ENCODE results near the gene SEPTIN3.

SEPTIN3 gene, protein sequence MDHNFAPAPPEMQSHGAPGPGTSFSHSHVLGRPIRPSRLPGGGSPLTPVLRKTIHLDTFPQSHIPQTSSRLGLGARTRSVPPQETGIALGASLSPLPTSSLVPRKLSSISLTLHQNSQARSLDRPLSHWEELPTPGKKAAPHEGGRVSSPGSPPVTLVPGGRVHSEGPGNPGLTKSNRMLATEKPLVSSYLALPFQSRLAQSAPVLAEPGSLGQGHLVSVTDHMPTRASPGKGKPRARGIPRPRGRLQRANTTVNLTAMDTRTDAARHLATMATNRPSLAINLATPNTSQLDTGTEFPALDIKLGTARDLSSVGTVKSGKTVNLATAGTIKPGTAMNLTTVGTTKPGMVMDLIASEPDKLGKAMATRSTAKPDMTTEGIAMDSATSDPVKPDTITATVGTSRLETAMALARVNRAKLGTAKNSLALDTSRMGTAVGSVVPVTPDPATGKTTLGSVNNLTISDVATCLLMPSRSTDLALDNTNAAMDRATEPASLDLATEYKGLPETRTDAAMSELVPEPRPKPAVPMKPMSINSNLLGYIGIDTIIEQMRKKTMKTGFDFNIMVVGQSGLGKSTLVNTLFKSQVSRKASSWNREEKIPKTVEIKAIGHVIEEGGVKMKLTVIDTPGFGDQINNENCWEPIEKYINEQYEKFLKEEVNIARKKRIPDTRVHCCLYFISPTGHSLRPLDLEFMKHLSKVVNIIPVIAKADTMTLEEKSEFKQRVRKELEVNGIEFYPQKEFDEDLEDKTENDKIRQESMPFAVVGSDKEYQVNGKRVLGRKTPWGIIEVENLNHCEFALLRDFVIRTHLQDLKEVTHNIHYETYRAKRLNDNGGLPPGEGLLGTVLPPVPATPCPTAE

DNA sequence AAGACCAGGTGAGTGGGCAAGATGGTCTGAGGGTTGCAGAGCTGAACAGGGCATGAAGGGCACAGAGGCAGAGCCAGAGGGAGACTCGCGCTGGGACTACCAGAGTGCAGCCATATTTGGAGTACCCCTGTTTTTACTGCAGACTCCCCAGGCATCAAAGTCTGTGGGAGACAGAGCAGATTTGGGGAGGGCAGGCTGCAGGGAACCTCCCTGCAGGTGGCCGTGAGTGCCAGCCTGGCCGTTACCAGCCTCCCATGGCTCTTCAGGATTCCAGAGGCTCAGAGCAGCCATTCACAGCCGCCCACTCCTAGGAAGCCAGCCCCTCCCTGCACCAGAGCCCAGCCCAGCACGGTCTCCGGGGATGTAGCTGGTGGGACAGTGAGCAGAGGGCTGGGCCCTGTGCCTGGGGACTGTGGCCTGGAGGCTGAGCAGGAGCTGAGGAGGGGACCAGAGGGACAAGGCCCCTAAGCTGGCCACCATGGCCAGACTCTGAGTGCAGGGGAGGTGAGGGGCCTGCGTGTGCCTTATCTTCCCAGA, at the start of gene SEPTIN3:
Gene SEPTIN3, plus strand, starts transcription at position 334 of the 537 bp plus-strand sequence. CDS start 2,050 bp downstream, outside the sequence.
- DNase-seq: no peak

DNA sequence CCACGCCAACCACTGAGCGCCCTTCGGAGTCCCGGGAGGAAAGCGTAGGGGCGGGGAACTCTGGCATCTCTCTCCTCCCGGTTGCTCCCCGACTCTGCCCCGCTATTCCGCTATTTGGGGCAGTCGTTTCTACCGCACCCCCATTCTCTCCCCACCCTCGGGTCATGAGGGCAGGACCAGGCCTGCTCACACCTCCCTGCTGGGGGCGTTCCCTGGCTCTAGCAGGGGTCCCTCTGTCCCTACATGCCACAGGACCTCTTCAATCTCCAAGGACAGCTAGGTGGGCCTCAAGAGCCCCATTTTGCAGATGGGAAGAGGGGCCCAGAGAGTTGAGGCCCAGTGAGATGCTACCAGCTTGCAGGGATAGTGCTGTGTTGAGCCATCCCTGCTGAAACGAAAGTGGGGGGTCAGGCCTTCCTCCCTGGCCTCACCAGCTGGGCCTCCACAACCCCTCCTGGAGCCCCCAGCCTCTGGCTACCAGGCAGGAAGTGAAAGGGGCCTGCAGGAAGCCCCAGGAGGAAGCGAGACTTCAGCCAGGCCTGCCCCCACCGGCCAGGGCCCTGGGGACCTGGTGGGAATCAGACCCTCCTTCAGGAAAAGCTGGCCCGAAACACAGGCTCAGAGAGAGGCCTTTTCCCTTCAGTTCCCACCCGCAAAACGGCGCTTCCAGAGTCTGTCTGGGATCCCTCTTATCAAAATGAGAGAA, 48.8 kb upstream of the SEPTIN3 start:
- DNase-seq: no peak

DNA sequence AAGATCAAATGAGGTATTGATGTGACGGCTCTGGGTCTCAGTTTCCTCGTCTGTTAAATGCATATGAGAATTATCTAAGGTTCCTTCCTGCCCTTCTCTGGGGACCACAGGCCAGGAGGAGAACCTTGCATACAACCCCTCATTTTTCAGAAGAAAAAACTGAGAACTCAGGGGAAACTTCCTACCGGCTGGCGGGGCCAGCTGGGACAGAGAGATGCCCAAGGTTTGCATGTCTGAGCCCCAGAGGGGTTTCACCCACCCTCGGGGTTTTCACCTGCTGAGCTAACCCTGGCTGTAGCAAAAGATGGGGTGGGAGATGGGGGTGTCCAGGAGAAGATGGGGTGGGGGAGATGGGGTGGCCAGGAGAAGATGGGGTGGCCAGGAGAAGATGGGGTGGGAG, 46.9 kb upstream of the SEPTIN3 start:
- DNase-seq: no peak

DNA sequence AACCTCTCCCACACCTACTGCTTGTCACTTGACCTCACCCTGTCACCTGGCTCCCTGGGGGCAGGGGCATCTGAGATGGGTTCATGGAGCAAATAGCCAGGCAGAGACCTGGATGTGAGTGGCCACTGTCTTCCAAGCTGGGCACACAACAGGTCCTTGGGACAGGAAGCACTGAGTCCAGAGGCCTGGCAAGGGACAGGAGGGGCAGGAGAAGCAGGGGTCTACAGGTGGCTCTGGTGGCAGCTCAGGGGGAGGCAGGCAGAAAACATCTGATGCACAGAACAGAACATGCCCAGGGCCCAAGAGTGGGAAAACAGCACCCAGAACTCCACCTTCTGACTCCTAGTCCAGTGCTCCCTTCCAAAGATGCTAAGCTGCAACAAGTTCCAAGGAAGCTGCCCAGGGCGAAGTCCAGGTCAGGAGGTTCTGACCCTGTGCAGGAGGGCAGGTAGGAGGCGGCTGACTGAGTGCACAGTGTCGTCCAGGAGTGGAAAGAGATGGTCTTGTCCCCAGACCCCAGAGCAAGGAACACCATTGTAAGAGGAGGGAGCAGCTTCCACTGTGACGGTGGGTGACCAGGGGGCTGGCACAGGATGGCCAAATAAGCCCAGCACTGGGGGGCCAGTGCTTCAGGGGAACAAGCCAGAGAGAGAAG, 46.2 kb upstream of the SEPTIN3 start:
- no peak for DNase-seq

DNA sequence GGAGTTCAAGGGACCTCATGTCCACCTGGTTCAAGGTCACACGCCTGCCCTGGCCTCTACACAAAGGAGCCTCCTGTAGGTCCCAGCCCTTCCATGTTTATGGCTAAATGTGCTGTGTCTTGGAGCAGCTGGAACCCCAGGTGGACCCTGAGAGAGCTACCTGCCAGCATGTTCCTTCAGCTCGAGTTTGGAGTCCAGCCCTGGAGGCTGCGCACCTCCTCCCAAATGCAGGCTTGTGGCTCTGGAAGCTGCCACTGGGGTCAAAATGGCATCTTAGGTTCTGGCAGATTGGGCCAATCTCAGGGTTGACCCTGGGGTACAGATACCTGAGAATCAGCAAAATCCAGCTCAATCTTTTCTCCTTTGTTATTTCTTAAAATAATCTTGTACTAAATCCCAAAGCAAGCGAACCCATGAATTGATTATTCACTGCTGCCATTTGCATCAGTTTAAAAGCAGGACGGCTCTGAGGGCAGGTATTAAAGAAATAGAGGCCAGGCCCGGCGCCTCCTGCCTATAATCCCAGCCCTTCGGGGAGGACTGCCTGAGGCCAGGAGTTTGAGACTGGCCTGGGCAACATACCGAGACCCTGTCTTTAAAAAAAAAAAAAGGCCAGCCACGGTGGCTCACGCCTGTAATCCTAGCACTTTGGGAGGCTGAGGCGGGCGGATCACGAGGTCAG, 45.5 kb upstream of the SEPTIN3 start:
- no peak for DNase-seq

DNA sequence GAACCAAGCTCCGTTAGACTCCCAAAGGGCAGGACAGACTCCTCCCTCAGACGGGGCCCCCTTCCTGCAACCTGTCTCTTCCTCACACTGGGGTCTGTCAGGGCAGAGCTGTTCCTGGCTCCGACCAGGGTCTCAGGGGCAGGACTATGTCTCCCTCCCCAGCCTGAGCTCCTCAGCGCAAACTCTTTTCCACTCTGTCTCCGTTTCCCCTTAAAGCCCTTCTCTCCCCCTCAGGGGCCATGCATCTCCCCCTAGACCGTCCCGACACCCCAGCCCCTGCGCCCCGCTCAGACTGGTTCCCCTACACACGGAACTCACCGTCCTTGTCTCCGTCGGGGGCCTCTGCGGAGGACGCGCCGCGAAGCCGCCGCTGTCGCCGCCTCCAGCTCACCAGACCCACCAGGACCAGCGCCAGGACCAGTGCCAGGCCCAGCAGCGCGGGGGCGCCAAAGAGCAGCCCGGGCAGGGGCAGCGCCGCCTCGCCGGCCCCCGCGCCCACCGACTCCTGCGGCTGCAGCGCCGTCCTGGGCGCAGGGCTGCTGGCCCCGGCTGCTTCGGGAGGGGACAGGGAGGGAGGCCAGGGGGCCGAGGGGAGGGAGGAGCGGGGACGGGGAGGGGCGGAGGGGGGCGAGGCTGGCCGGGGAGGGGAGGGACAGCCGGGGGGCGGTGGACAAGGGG, 43.3 kb upstream of the SEPTIN3 start:
- DNase-seq: peak; percentile 66

DNA sequence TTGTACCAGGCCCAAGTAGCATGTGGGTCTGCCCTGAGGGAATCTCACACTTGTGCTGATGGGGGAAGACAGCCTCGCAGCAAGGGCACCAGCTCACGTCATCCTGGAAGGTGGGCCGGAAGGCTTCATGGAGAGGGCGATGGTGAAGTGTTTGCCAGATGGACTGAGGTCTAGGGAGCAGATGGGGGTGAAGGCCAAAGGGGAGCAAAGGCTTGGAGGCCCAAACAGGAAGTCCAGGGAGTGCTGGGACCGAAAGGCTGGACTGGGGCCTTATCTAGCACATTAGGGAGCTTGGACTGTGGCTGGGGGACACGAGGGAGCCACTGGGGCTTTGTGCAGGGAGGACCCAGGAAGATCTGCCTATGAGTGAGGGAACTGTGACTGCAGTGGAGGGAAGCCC, 41.4 kb upstream of the SEPTIN3 start:
- no peak for DNase-seq

DNA sequence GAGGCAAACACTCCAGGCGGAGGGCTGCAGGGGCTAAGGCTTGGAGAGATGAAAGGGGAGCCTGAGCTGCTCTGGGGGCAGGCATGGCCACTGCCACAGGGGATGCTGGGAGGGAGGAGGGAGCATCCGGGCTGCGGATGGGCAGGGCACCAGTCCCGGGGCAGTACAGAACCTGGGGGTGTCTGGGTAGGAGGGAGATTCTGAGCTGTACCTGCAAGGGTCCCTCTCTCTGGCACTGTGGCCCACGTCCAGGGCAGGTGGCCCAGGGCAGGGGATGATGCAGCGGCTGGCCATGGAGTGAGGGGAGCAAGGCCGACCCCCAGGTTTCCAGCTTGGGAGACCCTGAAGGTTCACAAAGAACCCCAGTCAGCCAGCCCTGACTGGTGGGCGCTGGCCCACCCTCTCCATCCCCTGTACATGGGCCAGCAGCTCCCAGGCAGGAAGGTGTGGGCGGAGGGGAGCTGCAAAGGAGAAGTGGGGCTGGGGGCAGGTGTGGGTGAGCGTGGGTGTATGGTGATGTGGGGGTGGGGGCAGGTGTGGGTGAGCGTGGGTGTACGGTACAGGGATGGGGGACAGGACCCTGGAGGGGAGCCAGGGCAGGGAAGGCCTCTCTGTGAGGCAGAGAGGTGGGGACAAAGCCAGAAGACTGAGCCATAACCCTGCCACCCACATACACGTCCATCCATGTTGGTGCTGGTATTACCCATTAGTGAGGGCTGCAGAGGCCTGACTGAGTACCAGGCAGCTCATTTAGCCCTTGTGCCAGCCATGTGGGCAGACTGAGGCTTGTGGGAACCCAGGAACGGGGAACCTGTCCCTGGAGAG, 40.4 kb upstream of the SEPTIN3 start:
- no peak for DNase-seq

DNA sequence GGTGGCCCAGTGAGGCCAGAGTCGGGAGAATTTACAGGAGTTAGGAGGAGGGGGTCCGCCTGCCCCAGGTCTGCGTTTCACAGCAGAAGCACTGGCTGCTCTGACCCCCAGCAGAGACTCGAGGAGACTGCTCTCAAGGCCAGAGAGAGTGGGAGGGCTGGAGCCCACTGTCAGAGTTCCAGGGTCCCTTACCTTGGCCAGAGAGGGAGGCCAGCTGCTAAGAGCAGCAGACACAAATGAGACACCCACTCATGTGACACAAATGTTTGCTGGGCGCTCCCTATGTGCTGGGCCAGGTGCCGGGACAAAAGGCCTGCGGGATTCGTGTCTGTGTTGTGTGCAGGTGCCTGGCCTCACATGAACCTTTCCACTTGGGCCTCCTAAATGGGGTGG, 39.8 kb upstream of the SEPTIN3 start:
- DNase-seq: no peak

DNA sequence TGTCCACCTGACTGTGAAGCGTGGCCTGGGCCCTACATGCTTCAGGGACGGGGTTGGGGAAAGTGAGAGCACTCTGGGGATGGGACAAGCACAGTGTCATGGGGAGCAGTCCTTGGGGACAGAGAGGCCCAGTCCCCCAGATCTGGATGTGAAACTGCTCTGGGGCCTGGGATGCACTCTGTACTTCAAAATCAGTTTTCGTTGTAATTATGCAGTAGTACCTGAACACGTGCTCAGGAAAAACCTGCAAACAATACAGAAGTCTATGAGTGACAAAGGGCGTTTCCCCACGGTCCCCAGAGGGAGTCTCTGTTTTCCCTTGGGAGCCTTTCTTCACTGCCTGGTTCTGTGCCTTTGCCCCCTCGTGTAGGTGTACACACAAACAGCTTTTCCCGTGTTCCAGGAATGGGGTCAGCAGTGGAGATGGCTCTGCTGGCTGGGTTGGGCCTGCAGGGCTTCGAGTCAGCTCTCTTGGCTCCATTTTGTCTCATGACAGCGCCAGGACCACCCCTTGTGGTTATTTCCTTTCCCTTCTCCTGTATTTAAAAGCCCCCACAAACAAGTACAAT, 37.5 kb upstream of the SEPTIN3 start:
- no peak for DNase-seq

DNA sequence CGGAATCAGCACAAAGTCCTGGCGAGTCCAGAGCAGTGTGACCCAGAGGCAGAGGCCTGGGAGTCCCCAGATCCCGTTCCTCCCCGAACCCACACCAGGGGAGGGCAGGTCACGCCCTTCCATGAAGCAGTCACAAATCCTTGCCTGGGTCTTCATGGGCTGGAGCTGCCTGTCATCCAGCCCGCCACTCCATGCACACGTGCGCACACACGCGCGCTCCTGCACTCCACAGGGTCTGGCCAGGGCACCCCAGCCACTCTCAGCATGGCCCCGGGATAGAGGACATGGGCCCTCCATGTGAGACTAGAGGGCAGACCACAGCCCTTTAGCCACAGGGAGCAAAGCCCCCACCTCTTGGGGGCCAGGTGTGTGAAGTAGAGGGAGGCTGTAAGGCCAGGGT, 36.9 kb upstream of the SEPTIN3 start:
- no peak for DNase-seq

DNA sequence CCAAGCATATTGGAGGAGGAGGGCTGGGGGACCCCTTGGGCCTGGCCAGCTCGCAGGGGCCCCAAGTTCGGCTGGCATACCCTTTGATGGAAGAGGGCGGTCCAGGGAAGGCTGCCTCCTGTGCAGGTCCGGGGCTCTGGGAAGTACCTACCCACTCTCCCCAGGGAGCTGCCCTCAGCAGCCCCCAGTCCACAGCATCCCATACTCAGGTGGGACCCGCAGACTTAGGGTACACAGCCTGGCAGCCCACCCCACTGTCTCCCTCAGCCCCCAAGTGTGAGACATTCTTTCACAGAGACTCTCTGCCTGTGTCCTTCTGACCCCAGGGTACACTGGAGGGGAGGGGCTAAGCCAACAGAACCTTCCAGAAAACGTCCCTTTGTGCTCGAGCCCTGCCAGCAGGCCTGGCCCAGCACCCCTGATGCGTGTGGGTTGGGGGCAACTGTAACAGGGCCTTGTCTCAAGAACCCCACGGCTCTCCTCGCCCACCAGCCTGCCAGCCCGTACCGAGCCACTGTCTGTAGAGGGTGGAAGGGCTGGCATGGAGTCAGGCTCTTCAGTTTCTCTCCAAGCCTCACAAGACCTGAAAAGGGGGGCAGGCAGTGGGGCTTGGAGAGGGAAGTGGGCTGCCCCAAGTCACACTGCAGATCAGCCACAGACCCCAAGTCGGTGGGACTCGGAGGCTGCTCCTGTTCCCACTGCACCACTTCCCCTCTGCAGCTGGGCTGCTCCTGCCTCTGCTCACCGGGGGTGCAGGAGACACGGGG, 35.6 kb upstream of the SEPTIN3 start:
- no peak for DNase-seq

DNA sequence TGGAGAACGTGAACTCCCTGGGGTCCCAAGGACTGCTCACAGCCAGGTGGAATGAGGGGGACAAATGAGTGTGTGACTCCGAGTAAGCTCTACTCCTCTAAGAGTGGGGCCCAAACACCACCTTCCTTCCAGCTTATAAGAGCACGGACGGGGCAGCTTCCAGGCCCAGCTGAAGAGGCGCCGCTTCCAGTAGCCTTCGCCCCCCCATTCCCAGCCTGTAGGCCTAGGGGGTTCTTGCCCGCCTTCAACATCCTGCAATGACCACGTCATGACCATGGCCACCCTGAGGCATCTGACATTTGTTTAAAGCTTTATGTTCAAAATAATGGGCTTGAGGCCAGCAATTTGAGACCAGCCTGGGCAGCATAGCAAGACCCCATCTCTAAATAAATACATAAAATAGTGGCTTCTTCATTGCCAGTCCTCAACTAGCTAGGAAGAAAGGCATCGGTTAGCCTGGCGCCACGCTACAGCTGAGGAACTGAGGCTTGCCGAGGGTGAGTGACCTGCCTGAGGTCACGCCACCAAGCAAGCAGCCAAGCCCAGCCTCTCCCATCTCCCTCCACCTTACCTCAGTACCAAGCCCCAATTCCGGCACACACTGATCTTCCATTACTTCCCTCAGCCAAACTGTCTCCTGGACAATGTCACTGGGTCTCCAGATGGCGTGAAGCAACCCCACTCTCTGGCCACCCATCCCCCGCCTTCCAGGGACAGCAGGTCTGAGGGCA, 34.8 kb upstream of the SEPTIN3 start:
- DNase-seq: no peak

DNA sequence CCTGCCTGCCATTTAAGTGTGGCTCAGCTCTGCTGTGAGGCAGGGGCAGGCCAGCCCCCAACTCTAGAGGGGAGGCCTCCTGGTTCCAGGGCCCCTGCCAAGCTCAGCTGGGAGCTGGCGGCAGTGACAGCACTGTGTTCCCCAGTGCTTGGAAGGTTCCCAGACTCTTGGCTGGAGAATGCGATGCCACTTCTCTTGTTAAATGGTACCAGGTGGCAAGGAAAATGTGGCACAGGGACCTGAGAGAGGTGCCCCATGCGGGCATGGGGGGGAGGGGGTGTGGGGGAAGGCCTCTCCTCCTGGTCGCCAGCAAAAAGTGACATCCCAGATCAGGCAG, 34.3 kb upstream of the SEPTIN3 start:
- no peak for DNase-seq

DNA sequence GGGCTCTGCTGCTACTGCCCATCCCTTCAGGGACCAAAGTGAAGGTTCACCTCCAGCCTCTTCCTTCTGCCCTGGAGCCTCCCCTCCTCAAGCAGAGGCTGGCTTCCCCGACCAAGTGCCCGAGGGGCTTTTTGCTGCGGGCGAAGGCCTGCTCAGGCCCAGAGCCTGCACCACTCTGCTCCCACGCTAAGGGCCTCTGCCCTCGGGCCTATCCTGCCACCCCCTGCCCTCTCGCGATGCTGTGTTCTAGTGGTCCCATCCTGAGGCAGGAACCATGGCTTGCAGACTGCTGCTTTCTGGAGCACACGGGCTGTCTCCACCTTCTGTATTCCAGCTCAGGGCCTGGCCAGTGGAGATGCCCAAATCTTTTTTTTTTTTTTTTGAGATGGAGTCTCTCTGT, 33.7 kb upstream of the SEPTIN3 start:
- no peak for DNase-seq

DNA sequence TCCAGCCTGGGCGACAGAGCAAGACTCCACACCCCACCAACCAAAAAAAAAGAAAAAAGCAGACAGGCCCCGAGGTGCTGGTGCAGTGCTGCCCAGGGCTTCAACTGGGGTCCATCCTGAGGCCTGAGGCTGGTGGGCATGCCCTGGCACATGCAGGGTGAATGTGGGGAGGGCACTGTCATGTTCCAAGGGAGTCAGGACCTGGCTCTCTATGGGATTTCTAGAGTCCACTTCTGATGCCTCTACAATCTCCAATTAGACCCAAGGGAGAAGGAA, 32.4 kb upstream of the SEPTIN3 start:
- DNase-seq: no peak

DNA sequence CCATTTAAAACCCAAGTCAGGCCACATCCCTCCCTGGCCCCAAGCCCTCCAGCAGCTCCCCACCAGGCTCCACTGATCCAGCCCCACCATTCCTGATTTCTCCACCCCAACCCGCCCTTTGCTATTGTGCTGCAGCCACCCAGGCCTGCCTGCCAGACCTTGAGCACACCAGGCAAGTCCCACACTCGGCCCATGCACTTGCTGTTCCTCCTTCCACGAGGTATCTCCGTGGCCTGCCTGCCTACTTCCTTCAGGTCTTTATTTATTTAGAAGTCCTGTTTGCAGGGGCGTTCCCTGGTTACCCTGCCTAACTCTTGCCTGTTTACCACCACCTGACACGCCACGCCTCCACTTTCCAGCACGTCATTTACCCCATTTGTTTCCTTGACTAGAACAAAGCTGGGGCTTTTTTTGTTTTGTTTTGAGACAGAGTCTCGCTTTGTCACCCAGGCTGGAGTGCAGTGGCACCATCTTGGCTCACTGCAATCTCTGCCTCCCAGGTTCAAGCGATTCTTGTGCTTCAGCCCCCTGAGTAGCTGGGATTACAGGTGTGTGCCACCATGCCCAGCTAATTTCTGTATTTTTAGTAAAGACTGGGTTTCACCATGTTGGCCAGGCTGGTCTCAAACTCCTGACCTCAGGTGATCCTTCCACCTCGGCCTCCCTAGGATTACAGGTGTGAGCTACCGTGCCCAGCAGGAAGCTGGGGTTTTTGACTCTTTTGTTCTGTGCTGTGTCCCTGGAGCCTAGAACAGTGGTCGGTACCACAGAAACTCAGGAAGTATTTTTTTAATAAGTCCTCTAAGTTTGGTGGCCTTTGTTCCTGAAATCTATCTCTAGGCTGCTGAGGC, 29.0 kb upstream of the SEPTIN3 start:
- DNase-seq: peak; percentile 97
